Heart left ventricle (tissue), 16 donors: ENCODE data around the gene CD164L2. TPM values are rescaled to one million over a fixed set of nuclear protein-coding genes. Genes with fewer than 3 reads are reported as not detected.

Source experiments
- ATAC-seq, 4 donors: fragments of 200-7000 bp; cut with Tn5 transposase; one replicate each; pipeline ENCODE4 v1.9.1; 2020 to 2022; ENCODE audit warnings: moderate library complexity in 4 of 4, mild to moderate bottlenecking in 3 of 4, moderate number of reproducible peaks in 1 of 4
- DNase-seq, 5 donors: peaks; one replicate each; pipeline ENCODE4 v3.0.0-alpha.2; 2020
- H3K27ac ChIP-seq, 12 donors: fragments of 200-600 bp; sonication (generic) in 4 of 12; one replicate each; pipeline versions ENCODE4 v1.5.0 to v1.8.0; 2016 to 2022; ENCODE audit warnings: mild to moderate bottlenecking in 2 of 12
- H3K27me3 ChIP-seq, 9 donors: fragments of 200-600 bp; sonication (generic) in 2 of 9; one replicate each; pipeline versions ENCODE4 v1.5.1 to v1.8.0; 2016 to 2022; ENCODE audit warnings: mild to moderate bottlenecking in 3 of 9
- H3K36me3 ChIP-seq, 9 donors: fragments of 200-600 bp; sonication (generic) in 2 of 9; one replicate each; pipeline versions ENCODE4 v1.5.0 to v1.8.0; 2018 to 2022; ENCODE audit warnings: mild to moderate bottlenecking in 2 of 9
- H3K4me1 ChIP-seq, 12 donors: fragments of 200-600 bp; sonication (generic) in 4 of 12; one replicate each; pipeline versions ENCODE4 v1.5.0 to v1.8.0; 2016 to 2022; ENCODE audit warnings: mild to moderate bottlenecking in 3 of 12
- H3K4me3 ChIP-seq, 12 donors: fragments of 200-600 bp; sonication (generic) in 4 of 12; one replicate each; pipeline versions ENCODE4 v1.5.0 to v1.8.0; 2017 to 2022; ENCODE audit warnings: mild to moderate bottlenecking in 9 of 12, moderate library complexity in 4 of 12
- H3K9me3 ChIP-seq, 12 donors: fragments of 200-600 bp; sonication (generic) in 4 of 12; one replicate each; pipeline versions ENCODE4 v1.5.0 to v1.8.0; 2016 to 2022; ENCODE audit warnings: mild to moderate bottlenecking in 1 of 12
- CTCF ChIP-seq, 12 donors: fragments of 200-600 bp; sonication (generic) in 4 of 12; IDR thresholded peaks; one replicate each; pipeline versions ENCODE4 v1.5.0 to v1.8.0; 2018 to 2022; ENCODE audit warnings: antibody characterized with exemption in 12 of 12, mild to moderate bottlenecking in 5 of 12
- POLR2A ChIP-seq, 2 donors: fragments of 450-650 bp; IDR thresholded peaks; one replicate each; pipeline ENCODE4 v1.6.1; 2017; ENCODE audit warnings: antibody characterized with exemption in 2 of 2, mild to moderate bottlenecking in 2 of 2, moderate library complexity in 2 of 2
- WGBS, 4 donors: extraction: QIAGEN DNeasy Blood & Tissue Kit in 2 of 4; methylation state at CpG; one replicate each; pipeline versions ENCODE4 v1.1.5 to v1.1.7; 2013 to 2018; 5-methylcytosine and 5-hydroxymethylcytosine counted together
- intact Hi-C, 10 donors: fragments of 100-400 bp; cut with DNase I; formaldehyde crosslinking; loops; one replicate each; pipeline versions ENCODE4 v1.11.1 to v1.14.2; 2022
- polyA plus RNA-seq, 2 donors: library from polyadenylated mRNA; stranded (reverse); fragments of 200-250 nt; gene quantifications; one replicate each; pipeline ENCODE4 v1.2.3, GENCODE V29; 2013
- total RNA-seq, 9 donors: library from RNA; depleted of rRNA in 2 of 9; stranded (reverse); fragments of >200 nt in 2 of 9; fragmentation: NEBNext Ultra II Directional in 3 of 9; extraction: Animal tissue kit (Norgen Biotek cat#: 25700) in 3 of 9; gene quantifications; one replicate each; pipeline versions ENCODE4 v1.1.0 to v1.2.4, GENCODE V29; 2016 to 2023
- donor health status: ischemic (EF 13 %, LVEDD 7.1; RV severe dilation, severe dysfunction).
- donor health status: healthy with polysubstance abuse.
- donor health status: DM: no; HTN: yes; CAD: no.
- donor health status: DM: no; HTN: no; CAD: no.
- donor health status: ischemic (EF 25% LVEDD 6.9; RV normal size, moderate dysfunction).
- donor health status: ischemic (EF 25% LVEDD 5.7; RV mildly dilated, moderate dysfunction).
- donor health status: healthy.
- donor health status: DM: yes; HTN: yes; CAD: no.
- donor health status: ischemic (EF 35%, LVEDD 5.7; RV mildly dilated, moderate dysfunction).
- donor health status: nonischemic (EF 11% LVEDD 7.7; RV severe dilation, severe dysfunction).
- donor health status: DM: yes; HTN: yes; CAD: no.
- donor health status: PGD.
- donor health status: ischemic (EF 29% LVEDD 5.4; RV normal size, mild dysfunction).
- donor health status: nonischemic (EF 23%, LVEDD 6.1; RV moderate dilation, normal function).

Gene CD164L2
- total and polyA plus RNA-seq, 11 donors: not detected

GRCh38 chr1:27429029-27429425 lies 45.9 kb upstream of the CD164L2 start:
- 6 to 28% (median 11%) methylated on average over 2 of the region's 2 CpGs for WGBS, 4 donors
- DNase-seq (no peak), ATAC-seq (peak in 1 of 4 donors; percentile 30)
- Histone ChIP-seq H3K36me3 (peaks cover 0 to 39% (median 16%) of the 10 kb centered on the region in 9 donors), H3K27ac (peak overlapping the region; percentile 82 to 94 (median 86)), H3K4me1 (peaks cover 26 to 98% (median 76%) of the 10 kb centered on the region in 12 donors), H3K4me3 (peak overlapping the region in 6 of 12 donors; percentile 2 to 35 (median 24)), H3K27me3 (no peaks in the 10 kb centered on the region), H3K9me3 (no peaks in the 10 kb centered on the region)
- intact Hi-C loops: loop anchor here in 4 of 10 donors (5.0 kb wide), 3 partner anchors 58 to 173 kb away; partner anchors contain the start of gene AHDC1 (in 2 of the 4)
- TF ChIP-seq POLR2A (IDR thresholded peaks at IDR 0.05) (no peak), CTCF (IDR thresholded peaks at IDR 0.05) (no peak)

- intact Hi-C loops: loop anchor here in 4 of 10 donors (5.0 kb wide), 3 partner anchors 59 to 174 kb away; partner anchors contain the start of gene AHDC1 (in 2 of the 4)
- DNase-seq: peak in 4 of 5 donors; percentile 29 to 70 (median 58)
Measured at GRCh38 chr1:27428316-27429028, 45.3 kb upstream of the CD164L2 start.

GRCh38 chr1:27427816-27428315 lies 44.7 kb upstream of the CD164L2 start:
- Histone ChIP-seq H3K27me3 (no peaks in the 10 kb centered on the region), H3K9me3 (no peaks in the 10 kb centered on the region), H3K27ac (peak overlapping the region; percentile 82 to 94 (median 86)), H3K4me1 (peaks cover 24 to 98% (median 71%) of the 10 kb centered on the region in 12 donors), H3K36me3 (peaks cover 0 to 39% (median 16%) of the 10 kb centered on the region in 9 donors), H3K4me3 (peak overlapping the region in 4 of 12 donors; percentile 8 to 29 (median 22))
- TF ChIP-seq POLR2A (IDR thresholded peaks at IDR 0.05) (no peak), CTCF (IDR thresholded peaks at IDR 0.05) (no peak)
- 21 to 31% (median 26%) methylated on average over 2 of the region's 2 CpGs for whole genome bisulfite sequencing, 4 donors
- intact Hi-C loops: loop anchor here in 4 of 10 donors (5.0 kb wide), 3 partner anchors 59 to 174 kb away; partner anchors contain the start of gene AHDC1 (in 2 of the 4)
- DNase-seq (no peak), ATAC-seq (peak in 1 of 4 donors; percentile 2)

More at GRCh38 chr1:27428316-27429028, 45.3 kb upstream of the CD164L2 start:
- no peaks in the 10 kb centered on the region for H3K27me3 ChIP-seq
- H3K36me3 ChIP-seq: peaks cover 0 to 39% (median 16%) of the 10 kb centered on the region in 9 donors
- H3K27ac ChIP-seq: peak overlapping the region; percentile 82 to 94 (median 86)
- no peaks in the 10 kb centered on the region for H3K9me3 ChIP-seq
- TF ChIP-seq CTCF (IDR thresholded peaks at IDR 0.05) (peak in 2 of 12 donors; percentile 8 to 15), POLR2A (IDR thresholded peaks at IDR 0.05) (peak in 1 of 2 donors; percentile 14)
- H3K4me3 ChIP-seq: peak overlapping the region in 7 of 12 donors; percentile 8 to 35 (median 23)
- peak; percentile 66 to 86 (median 83) for ATAC-seq
- H3K4me1 ChIP-seq: peaks cover 24 to 98% (median 74%) of the 10 kb centered on the region in 12 donors
- 7 to 16% (median 12%) methylated on average over 17 of the region's 17 CpGs for WGBS, 4 donors

- no peak for ATAC-seq
- no peak overlapping the region for H3K4me3 ChIP-seq
- TF ChIP-seq POLR2A (IDR thresholded peaks at IDR 0.05) (no peak), CTCF (IDR thresholded peaks at IDR 0.05) (no peak)
- no peak for DNase-seq
- intact Hi-C loops: loop anchor here in 4 of 10 donors (5.0 kb wide), 3 partner anchors 60 to 175 kb away; partner anchors contain the start of gene AHDC1 (in 2 of the 4)
- H3K9me3 ChIP-seq: no peaks in the 10 kb centered on the region
- no peaks in the 10 kb centered on the region for H3K27me3 ChIP-seq
- peaks cover 24 to 98% (median 68%) of the 10 kb centered on the region in 12 donors for H3K4me1 ChIP-seq
- WGBS, 4 donors: 25 to 48% (median 35%) methylated on average over 1 to 2 of the region's 2 CpGs
- H3K36me3 ChIP-seq: peaks cover 0 to 39% (median 16%) of the 10 kb centered on the region in 9 donors
- H3K27ac ChIP-seq: peak overlapping the region; percentile 82 to 94 (median 86)
Measured at GRCh38 chr1:27427329-27427728, 44.2 kb upstream of the CD164L2 start.
